HG02798 (cell line): ENCODE results near the gene BMPR1A.
A peak's percentile ranks its signal among the peaks of the same experiment; 100 is the strongest.

Source experiments
- ATAC-seq: cut with Tn5 transposase; IDR thresholded peaks from one replicate; pipeline ENCODE4 v1.9.1; 2021; ENCODE audit warnings: mild to moderate bottlenecking; ENCODE audit not compliant: unreplicated experiment, poor library complexity

BMPR1A gene

DNA sequence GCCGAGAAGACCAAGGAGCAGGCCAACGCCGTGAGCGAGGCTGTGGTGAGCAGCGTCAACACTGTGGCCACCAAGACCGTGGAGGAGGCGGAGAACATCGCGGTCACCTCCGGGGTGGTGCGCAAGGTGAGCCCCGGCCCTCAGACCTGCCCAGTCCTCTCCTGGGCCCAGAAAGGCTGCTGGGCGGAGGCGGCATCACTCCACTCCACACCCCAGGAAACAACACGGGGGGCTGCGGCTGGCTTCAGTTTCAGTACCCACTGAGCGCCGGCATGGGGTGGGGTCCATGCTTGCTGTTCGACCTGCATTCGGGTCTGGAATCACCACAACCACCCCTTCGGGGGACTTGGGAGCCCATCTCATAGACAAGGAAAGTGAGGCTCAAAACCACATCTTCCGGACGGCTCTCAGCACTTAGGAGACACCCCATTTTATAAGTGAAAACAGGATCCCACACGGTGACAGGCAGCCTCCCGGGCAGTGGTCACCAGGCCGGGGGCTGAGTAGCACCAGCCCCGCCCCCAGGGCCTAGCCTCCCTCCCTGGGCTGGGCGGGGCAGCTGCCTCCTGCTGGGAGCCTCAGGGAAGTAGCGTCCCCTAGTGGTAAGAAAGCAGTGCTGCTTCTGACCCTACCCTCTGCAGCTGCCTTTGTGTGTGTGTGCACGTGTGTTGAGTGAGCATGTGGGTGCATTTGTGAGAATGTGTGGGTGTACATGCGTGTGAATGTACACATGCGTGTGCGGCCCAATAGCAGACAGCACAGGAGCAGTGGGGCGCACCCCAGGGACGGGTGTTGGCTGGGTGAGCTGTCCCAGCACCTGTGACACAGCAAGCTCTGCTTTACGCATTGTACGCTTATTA lies 203.8 kb downstream of the BMPR1A start:
- peak; percentile 73 for ATAC-seq

DNA sequence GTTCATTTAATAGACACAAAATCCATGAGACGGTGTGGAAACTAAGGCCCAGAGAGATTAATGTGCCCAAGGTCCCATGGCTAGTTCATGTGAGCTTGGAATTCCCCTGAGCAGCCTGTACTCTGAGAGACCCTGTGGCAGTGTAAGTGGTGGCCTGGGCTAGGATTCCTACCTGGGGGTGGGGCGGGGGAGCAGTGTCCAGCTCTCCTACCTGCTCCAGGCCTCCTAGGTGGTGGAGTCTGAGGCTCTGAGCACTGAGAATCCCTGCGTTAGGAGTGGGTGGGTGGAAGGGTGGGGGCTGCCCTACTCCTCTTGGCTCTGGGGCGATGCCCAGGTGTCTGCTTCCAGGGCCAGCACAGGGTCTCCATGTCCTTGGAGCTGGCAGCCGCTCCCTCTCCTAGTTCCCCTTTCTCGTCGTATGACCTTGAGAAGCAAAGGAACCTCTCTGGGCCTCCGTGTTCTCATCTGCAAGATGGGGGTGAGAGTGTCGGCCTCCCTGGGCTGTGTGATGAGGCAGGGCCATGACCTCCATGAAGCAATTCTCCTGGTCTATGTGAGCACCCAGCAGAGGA lies 204.5 kb downstream of the BMPR1A start:
- ATAC-seq: no peak

DNA sequence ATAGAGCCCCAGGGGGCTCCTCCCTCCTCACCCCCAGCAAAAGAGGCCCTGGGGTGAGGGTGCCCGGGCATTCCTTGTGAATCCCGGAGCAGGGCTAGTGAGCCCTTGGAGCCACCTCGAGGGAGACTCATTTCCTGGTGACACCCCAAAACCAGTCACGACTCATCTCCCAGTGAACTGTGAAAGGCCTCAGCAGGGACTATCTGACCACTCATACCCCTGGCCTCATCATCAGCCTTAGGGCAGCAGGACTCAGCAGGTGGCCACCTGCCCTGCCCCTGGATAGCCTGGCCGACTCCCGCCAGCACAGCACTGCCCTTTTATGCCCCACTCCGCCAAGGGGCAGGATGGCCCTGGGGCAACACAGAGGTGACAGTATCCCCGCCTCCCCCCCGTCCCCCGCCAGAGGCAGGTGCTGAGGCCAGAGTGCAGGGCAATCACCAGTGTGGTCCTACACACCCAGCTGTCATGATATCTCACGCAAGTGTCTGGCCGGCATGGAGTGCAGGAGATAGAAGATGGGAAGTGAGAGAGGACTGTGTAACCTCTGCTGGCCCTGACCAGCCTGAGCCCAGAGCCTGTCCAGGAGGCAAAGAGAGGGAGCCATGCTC lies 205.2 kb downstream of the BMPR1A start:
- no peak for ATAC-seq

DNA sequence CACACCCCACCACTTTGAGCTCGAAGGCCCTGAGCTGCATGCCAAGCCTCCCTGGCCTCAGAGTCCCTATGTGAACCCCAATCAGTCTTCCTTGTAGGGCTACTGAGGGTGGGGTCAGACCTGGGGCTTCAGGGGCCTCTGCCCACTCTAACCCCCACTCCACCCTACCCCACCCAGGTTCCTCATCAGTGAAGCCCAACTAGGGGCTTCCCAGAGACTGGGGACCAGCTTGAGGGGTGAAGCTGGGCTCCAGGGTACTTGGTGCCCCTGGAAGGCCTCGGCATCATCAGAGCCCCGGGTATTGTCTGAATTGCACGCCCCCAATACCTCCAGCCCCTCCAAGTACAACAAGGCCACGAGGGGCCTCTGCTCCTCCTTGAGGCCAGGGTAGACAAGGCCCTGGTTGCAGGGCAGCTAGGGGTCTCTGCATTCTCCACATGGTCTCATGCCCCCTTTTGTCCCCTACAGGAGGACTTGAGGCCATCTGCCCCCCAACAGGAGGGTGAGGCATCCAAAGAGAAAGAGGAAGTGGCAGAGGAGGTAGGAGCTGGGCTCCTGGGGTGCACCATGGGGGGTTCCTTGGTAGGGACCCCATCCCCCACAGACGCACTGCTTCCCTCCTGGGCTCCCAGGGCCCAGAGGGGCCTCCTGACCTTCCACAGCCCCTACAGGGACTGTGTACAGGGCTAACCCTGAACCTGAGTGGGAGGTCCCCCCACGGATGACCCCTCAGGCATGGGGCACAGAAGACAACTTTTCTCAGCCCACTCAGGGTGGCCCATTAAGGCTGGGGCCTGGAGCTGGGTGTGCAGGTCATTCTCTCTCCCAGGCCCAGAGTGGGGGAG lies 205.9 kb downstream of the BMPR1A start:
- no peak for ATAC-seq

DNA sequence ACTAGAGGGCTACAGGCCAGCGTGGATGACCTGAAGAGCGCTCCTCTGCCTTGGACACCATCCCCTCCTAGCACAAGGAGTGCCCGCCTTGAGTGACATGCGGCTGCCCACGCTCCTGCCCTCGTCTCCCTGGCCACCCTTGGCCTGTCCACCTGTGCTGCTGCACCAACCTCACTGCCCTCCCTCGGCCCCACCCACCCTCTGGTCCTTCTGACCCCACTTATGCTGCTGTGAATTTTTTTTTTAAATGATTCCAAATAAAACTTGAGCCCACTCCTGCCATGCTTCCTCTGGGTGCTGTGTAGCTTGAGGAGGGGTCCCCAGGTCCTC lies 206.5 kb downstream of the BMPR1A start:
- ATAC-seq: no peak

DNA sequence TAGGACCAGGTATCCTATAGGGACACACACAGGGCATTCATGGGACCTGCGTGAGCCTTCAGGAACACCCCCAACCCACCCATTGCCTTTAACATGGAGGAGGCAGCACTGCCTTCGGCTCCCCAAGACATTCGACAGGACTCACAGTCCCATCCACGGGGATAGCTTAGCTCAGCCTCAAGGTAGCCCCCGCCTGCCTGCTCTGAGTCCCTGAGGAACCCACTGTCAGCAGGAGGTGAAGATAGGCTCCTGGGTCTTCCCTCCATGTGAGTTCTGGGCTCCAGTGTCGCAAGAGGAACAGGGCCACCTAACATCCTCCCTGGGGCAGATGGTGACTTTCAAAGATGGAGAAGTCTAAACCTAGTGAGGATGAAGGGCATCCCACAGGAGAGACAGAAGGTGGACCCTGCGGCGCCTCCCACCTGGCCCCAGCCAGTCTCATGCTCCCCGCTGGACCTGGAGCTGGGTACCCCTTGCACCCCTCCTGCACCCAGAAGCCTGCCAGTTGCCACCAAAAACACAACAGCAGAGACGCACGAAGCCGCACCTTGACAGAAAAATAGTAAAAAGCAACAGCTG lies 207.0 kb downstream of the BMPR1A start:
- ATAC-seq: no peak

DNA sequence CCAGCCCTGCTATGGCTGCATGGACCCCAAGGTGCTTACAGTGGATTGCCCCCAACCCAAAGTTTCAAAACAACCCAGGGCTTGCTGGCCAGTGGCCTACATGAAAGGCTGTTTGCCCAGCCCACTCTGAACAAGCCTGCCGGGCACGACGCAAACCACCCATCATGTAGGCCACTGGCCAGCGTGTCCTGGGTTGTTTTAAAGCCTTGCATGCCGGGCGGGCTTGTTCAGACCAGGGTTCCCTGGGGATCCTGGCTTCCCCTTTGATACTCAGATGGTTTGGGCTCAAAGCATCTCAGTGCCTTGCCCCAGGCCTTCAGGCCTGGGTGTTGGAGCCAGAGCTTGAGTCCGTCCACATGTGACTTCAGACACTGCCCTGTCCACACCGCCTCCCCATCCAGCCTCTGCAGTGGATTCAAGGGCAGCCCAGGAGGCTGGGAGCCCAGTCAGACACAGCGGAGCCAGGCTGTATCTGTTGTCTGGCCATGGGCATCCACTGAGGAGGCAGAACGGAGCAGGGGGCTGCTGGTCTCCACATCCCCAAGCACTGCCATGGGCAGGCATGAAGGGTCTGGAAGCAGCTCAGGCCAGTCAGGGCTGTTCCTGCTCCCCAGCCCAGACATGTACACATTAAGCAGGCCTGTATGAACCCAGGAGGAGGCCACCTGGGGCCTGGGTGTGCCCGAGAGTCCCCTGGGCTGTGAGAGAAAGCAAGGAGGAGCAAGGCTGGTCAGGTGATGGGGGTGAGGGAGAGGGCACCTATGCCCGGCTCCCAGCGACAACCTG lies 207.8 kb downstream of the BMPR1A start:
- ATAC-seq: no peak

DNA sequence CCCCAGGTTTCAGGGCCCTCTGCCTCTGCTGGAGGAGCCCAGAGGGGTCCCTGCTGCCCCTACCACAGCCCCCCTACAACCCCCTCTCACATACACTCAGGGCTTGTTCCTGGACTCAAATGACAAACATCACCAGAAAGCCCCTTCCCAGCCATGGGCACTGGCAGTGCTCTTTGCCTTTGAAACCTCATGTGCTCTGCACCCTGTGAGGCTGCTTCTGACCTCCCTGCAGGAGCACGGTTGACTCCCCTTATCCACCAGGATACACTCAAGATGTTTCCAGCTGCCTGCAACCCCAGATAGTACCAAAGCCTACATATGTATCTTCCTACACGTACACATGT lies 208.4 kb downstream of the BMPR1A start:
- ATAC-seq: no peak

DNA sequence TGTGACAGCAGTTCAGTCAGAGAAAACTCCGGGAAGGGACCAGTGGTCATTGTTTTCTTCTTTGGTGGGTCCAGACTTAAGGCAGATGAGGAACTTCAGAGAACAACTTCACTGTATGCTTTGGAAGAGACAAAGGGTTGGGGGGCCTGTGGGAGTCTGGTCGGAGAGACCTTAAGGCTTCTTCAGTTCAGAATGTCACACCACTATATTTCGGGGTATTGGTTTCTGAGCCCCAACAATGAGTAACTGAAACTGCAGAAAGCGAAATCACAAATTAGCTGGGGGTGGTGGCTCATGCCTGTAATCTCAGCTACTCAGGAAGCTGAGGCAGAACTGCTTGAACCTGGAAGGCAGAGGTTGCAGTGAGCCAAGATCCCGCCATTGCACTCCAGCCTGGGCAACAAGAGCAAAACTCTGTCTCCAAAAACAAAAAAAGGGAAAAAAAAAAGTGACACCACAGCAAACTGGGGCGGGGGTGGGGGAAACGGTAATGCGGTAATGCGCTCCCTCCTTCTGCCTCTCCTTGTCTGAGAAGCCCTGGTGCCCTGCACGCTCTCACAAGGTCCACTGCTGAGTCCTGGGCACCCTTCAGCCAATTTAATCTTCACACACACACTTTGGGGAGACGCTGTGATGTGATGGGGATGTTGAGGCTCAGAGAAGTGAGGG lies 209.7 kb downstream of the BMPR1A start:
- ATAC-seq: peak; percentile 32

DNA sequence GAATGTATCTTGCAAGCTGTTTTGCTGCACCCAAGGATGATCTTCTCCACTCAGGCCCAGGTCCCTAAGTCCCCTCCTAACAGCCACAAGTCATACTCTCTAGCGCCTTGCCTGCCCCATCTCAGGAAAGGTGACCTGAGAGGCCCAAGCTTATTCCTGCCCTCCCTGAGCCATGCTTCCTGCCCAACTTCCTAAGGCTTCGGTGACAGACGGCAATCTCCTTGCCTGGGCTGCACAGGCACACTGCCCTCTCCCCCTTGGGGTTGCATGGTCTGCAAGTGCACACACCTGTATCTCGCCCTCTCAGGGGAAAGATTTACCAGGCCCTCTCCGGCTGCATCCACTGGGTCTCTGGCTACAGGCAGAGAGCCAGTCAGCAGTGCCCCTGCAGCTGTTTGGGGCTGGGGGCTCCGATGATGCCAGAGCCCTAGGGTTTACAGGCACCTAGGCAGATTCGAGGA lies 211.1 kb downstream of the BMPR1A start:
- no peak for ATAC-seq

DNA sequence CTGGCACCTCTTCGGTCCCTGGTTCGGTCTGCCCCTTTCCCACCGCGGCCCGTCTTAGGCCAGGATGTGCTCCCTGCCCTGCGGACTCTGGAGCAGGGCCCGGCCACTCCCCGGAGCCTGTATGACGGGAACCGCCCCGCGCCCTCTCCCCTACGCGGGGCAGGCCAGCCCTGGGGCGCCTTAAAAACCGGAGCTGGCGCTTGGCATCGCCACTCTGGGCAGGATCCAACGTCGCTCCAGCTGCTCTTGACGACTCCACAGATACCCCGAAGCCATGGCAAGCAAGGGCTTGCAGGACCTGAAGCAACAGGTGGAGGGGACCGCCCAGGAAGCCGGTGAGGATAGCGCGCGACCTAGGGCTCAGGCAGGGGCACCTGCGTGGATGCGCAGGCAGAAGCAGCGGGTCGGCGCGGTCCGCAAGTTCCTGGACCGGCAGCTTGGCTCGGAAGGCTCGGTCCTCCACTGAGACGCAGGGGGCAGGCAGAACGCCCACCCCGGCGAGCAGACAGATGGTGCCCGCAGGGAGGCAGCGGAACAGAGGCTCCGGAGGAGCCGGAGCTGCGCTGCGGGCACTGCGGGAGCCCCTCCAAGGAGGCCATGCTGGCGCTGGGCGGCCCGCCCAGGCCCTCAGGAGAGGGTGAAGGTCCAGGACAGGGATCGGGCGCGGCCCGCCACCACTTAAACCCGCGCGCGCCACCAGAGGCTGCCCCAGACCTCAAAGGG lies 212.0 kb downstream of the BMPR1A start, which contains the start of gene ADIRF:
Gene ADIRF (plus strand): TSS at position 212 of the 723 bp plus-strand sequence. CDS start 63 bp downstream, at position 275.
- no peak for ATAC-seq

DNA sequence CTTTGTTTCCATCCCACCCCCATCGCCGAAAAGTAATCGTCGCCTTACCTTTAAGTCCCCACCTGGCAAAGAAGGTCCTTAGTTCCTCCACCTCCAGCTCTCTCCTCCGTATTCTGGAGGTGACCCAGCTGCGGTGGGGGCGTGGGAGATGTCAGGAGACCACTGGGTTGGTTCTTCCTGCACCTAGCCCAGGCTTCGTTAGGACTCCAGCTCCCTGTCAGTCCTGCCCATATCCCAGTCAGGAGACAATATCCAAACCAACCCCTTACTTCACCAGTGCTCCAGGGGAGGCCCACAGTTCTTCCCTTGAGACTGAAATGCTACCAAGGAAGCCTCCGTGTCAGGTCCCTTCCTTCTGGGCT lies 212.6 kb downstream of the BMPR1A start:
- ATAC-seq: no peak

DNA sequence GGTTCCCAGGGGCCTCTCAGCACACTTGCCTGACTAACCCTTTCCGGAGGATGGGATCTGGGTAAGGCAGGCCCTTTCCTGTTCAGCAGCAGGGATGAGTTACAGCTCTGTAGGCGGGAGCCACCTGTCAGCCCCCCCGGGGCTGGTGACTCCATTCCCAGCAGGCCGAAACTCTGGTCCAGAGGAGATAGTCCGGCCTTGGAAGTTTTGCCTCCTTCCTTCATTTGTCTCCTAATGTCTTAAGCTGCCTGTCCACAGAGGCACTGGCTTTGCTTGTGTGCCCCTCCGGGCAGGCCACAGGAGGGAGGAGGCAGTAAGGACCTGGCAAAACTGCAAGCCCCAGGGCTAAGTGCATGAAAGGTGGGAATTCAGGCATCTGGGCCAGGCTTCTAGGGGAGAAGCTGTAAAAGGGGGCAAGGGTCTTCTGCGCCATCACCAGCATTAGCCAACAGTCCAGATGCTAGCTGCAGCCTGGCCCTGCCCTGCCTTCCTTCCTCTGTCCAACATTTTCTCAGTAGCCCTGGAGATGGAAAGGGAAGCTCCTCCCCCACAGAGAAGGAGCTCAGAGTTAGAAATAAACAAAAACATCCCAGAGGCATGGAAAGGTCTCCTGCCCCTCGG lies 213.1 kb downstream of the BMPR1A start:
- no peak for ATAC-seq

DNA sequence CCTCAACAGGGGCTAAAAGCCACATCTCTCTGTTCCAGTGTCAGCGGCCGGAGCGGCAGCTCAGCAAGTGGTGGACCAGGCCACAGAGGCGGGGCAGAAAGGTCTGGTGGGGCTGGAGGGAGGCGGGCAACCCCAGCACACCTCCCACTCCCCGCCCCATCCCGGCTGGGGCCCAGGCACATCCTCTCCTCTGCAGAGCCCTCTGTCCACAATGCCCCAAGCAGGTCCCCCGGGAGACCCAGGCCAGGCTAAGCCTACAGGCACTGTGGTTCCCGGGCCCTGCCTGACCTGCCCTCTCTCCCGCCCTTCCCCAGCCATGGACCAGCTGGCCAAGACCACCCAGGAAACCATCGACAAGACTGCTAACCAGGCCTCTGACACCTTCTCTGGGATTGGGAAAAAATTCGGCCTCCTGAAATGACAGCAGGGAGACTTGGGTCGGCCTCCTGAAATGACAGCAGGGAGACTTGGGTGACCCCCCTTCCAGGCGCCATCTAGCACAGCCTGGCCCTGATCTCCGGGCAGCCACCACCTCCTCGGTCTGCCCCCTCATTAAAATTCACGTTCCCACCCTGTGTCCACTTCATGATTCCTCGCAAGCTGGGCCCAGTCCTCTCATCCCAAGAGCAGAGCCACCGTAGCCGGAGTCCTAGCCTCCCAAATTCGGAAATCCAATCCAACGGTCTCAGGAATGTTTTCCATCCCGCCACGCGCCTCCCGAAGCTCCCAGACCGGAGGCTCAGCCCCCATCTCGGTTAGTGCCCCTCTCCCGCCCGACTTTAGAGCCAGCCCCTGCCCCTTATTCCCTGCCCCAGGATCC lies 214.0 kb downstream of the BMPR1A start:
- no peak for ATAC-seq

DNA sequence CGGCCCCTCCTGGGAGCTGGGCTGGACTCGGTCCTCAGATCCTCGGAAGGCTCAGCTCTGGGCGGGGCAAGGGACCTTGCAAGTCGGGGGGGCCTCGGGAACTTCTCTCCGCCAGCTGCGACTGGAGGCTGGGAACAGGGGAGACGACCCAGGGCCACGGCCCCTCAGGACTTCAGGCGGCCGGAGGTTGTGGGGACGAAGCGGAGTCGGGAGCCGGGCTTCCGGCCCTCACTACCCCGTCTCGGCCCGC lies 214.5 kb downstream of the BMPR1A start:
- ATAC-seq: no peak

DNA sequence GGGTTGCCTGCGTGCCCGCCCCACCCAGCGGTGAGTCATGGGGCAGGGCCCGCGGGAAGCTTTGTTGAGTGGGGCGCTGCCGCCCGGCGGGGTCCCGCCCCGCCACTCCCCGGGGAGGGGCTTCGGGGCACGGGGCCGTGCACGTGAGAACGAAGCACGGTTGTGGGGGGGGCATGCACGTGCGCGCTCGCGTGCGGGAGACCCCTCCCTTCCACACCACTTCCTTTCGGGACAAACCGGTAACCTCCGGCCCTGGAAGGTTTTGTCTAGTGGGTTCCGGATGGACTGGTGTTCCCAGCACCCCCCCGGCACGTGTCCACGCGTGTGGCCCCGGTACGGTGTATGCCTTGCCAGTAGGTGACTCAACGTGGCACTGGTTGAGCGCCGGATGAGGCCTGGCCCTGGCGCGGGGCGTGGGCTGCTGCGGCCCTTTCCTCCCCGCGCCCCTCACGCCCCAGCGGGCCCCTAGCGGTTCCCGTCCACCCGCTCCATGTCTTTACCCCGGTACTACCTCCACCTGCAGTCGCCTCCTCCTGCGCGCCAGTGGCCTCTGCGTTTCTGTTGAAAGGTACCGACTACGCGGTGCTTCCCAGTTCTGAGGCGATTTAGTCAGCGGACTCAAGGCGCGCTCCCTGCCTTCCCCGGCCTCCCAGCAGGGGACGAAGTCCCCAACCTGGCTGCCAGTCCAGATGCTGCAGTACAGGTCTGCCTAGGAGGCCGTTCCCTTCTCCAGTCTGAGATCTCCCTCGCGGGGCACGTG lies 215.0 kb downstream of the BMPR1A start:
- peak; percentile 88 for ATAC-seq
